Muscle of back (tissue), 13 donors: ENCODE measurements around the gene PARM1. TPM values are rescaled to one million over a fixed set of nuclear protein-coding genes. Genes with fewer than 3 reads are reported as not detected.
A peak's percentile ranks its signal among the peaks of the same experiment; 100 is the strongest.

Source experiments
- DNase-seq, 3 donors: peaks; one replicate each; pipeline versions ENCODE4 v3.0.0 to v3.0.0-alpha.2; 2013
- long read RNA-seq, 9 donors: transcript quantifications; one replicate each; lab custom pipeline, GENCODE V29; 2026
- polyA plus RNA-seq, 10 donors: library from polyadenylated mRNA; unstranded; fragments of 120-200 nt; gene quantifications; one replicate each; pipeline ENCODE4 v1.2.1, GENCODE V29; 2013; ENCODE audit not compliant: insufficient read length in 10 of 10

PARM1 gene, protein sequence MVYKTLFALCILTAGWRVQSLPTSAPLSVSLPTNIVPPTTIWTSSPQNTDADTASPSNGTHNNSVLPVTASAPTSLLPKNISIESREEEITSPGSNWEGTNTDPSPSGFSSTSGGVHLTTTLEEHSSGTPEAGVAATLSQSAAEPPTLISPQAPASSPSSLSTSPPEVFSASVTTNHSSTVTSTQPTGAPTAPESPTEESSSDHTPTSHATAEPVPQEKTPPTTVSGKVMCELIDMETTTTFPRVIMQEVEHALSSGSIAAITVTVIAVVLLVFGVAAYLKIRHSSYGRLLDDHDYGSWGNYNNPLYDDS
- polyA plus RNA-seq = 100 to 1,000 TPM in 1 of 10 donors, 10 to 100 TPM in 9; 58.3 to 108 (median 80.3) TPM
- long read RNA-seq, donor 1, full-length matches to known transcripts = 17 of 49 reads
- long read RNA-seq, donor 1, partial matches to known transcripts = 32 of 49 reads
- long read RNA-seq, donor 1, other reads (novel, unspliced or antisense) = 0 of 49 reads
- long read RNA-seq, donor 2, full-length matches to known transcripts = 25 of 41 reads
- long read RNA-seq, donor 2, partial matches to known transcripts = 16 of 41 reads
- long read RNA-seq, donor 2, other reads (novel, unspliced or antisense) = 0 of 41 reads
- long read RNA-seq, donor 3 = 0 reads
- long read RNA-seq, donor 4, full-length matches to known transcripts = 9 of 18 reads
- long read RNA-seq, donor 4, partial matches to known transcripts = 9 of 18 reads
- long read RNA-seq, donor 4, other reads (novel, unspliced or antisense) = 0 of 18 reads
- long read RNA-seq, donor 5, full-length matches to known transcripts = 19 of 58 reads
- long read RNA-seq, donor 5, partial matches to known transcripts = 39 of 58 reads
- long read RNA-seq, donor 5, other reads (novel, unspliced or antisense) = 0 of 58 reads
- long read RNA-seq, donor 6, full-length matches to known transcripts = 22 of 64 reads
- long read RNA-seq, donor 6, partial matches to known transcripts = 42 of 64 reads
- long read RNA-seq, donor 6, other reads (novel, unspliced or antisense) = 0 of 64 reads
- long read RNA-seq, donor 7, full-length matches to known transcripts = 12 of 41 reads
- long read RNA-seq, donor 7, partial matches to known transcripts = 29 of 41 reads
- long read RNA-seq, donor 7, other reads (novel, unspliced or antisense) = 0 of 41 reads
- long read RNA-seq, donor 8, full-length matches to known transcripts = 12 of 20 reads
- long read RNA-seq, donor 8, partial matches to known transcripts = 8 of 20 reads
- long read RNA-seq, donor 8, other reads (novel, unspliced or antisense) = 0 of 20 reads
- long read RNA-seq, donor 9, full-length matches to known transcripts = 2 of 16 reads
- long read RNA-seq, donor 9, partial matches to known transcripts = 14 of 16 reads
- long read RNA-seq, donor 9, other reads (novel, unspliced or antisense) = 0 of 16 reads

DNA sequence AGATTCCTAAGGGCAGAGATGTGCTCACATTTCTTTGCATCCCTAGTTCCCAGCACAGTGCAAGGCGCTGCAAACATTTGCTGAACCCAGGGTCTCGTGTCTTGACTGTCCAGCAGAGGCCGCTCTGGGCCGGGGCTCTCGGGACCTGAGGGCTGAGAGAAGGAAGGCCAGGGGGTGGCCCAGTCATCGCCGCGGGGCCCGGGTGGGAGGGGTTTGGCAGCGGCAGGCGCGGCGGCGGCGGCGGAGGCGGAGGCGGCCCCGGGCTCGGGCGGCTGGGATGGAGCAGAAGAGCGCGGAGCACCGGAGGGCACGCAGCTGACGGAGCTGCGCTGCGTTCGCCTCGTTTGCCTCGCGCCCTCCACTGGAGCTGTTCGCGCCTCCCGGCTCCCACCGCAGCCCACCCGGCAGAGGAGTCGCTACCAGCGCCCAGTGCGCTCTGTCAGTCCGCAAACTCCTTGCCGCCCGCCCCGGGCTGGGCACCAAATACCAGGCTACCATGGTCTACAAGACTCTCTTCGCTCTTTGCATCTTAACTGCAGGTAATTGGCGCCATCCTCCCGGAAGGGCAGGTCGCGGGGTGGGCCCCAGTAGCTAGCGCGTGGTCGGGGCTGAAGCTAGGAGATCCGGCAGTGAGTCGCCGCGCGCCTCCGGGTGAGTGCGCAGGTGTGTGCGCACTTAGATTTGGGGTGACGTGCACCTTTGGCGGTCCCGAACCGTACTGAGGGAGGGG lies at the start of gene PARM1:
Gene PARM1, plus strand, starts transcription at position 285 of the 730 bp plus-strand sequence. Its CDS starts 212 bp downstream, at position 497.
- peak; percentile 85 to 94 (median 90) for DNase-seq

DNA sequence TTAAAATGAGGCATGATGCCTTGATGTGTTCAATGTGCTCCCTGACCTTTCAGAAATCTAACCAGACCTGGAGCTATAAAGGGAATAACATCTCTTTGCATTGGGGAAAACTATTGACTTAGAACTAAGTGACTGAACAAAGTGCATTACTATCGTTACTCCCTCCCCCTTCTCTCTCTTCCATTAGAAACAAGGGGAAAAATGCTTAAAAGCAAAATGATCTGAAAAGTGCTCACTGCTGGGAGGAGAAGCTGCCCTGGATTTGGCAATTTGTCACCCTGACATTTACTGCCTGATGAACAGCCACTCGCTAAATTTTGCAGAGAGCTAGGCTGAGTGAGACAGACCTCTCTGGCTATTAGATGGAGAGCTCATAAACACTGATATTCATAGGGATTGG lies 48.6 kb upstream of the PARM1 start:
- DNase-seq = no peak

DNA sequence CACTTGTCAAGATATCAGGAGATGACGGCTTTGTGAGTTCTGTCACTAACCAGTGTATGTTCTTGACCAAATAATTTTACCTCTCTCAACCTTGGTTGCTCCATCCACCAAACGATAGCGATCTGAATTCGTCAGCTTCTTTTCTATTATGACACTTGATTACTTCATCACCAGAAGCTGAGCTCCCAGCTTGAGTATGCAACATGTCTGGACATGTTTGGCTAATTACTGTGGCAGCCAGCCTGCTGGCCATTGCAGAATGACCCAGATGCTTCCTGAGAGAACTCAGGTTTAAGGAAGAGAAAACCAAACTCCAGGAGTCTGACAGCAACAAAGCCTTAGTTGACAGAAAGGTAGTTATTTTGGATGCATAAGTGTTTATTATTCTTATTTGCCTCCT lies 46.4 kb upstream of the PARM1 start:
- no peak for DNase-seq

DNA sequence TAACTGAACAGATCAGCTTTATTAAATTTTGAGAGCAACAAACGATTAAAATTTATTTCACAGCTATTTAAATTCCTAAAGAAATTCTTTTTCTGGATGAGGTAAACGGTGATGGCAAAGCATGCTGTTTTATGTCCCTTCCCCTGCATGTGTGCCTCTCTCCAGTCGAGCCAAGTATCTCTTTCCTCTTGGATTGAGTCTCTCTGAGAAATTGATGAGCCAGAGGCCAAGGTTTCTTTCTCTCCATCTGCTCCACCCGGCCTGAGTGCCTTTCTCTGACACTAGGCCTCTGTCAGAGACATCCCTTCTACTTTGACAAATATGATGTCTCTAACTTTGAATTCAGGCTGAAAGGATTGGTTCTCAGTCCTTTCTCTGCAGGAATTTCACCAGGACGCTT lies 42.6 kb upstream of the PARM1 start:
- DNase-seq = peak in 1 of 3 donors; percentile 41

DNA sequence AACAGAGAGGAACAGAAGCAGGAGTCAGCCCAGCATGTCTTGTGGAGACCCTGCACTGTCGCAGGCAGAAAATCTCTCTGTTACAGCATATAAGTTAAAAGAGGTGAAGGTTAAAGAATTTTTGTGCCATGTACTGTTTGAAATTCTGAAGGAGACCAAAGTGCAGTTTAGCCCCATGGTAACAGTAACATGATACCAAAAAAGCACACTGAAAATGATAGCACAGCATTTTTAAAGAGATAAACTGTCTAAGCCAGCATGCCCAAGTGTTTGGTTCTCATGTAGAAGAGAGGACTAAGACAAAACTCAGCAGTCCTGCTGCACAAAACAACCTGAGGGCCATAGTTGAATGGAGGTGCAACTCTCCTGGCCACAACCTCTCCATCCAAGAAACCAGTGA lies 41.9 kb upstream of the PARM1 start:
- DNase-seq = no peak

DNA sequence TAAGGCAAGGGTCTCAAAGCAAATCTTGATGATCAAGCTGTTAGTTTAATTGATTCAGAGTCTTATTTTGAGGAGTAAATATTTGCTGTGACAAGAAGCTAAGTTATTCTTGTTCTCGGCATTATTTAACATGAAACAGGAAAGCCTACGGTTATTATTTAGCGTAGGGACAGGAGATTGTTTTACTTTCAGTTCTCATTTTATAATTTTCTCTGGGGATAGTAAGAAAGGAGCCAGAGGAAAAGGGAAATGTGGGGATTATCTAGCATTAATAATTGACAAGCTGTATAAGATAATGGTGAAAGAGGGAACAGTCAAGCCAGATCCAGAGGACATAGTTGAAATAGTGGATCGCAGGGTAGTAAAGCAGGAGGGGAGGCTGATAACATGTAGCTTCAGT lies 39.7 kb upstream of the PARM1 start:
- no peak for DNase-seq

DNA sequence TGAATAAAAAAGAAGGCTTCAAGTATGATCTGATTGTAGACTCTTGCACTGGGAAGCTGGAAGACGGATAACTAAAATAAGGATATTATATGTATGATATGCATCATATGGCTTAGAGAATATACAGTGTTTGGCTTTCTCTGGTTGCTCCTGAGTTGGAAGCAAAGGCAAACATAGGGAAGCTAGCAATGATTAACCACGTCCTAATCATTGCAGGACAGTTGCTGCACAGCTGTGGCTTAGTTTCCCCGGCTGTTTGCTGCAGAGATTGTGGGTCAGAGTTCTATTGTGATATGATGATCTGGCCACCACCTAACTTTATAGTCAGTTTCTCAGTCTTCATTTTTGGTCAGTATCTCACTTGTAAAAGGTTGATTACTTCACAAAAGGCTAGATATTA lies 36.3 kb upstream of the PARM1 start:
- DNase-seq = no peak

DNA sequence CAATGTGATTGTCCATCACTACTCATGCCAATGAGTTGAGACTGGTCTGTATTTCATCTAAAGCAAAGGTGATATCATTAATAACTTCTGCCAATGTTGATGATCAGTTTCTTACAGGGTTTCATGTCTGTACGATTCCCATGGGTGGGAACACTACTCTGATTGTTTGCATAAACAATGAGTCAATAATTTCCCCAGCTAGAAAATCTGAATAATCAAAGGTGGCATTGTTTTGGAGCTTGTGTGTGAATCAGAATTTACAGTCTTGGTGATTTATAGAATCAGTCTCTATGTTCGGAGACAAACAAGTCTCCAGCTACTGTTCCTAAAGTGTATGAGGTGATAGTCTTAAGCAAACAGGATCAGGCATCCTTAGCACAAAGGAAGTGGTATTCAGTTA lies 35.5 kb upstream of the PARM1 start:
- no peak for DNase-seq

DNA sequence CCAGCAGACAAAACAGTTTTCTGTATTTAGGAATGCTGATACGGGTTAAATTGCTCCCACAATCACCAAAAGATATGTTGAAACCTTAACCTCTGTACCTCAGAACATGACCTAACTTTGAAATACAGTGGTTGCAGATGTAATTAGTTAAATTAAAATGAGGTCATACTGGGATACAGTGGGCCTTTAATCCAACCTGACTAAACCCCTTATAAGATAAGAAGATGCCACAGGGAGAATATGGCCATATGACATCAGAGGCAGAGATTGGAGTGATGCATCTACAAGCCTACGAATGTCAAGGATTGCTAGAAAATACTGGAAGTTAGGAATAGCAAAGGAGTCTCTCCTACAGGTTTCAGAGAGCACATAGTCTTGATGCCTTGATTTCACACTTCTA lies 32.1 kb upstream of the PARM1 start:
- DNase-seq = no peak

DNA sequence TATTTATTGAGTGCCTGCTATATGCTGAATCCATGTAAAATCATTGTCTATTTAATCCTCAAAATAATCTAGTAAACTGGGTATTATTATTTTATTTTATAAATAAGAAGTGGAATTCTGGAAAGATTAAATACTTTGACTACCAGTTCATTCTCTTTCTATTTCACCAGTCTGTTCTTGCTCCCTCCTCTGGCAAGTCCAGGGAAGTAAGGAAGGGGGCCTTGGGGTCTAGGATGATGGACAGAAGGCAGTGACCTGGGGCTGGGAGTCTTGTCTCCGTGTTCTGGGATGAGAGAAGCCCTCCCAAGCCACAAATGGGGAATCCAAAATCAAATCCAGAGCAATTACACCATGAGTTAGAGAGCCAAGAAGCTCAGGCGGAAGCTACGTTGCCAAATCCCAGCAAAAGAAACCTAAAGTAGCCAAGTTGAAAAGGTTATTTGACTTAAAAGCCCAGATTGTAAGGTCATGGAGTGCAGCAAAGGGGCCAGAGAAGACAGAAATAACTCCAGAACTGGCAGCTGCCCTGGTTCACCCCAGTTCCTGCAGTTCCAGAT lies 28.3 kb upstream of the PARM1 start:
- DNase-seq = peak in 2 of 3 donors; percentile 16 to 58

DNA sequence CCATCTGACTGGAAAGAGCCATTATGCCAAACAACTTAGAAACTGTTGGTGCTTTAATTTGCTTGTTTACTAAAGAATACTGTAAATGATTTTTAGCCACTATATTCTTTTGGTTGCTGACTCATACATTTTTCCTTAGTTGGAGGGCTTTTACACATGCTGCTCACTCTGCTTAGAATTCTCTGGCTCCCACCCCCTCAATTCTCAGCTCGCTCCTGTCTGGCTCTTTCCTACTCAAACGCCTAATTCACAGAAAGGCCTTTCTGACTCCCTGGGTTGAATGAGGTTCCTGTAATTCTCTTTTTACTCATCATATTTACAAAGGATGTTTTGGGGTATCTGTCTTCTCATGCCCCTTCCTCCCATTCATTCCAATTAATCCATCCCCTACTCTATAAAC lies 26.1 kb upstream of the PARM1 start:
- DNase-seq = no peak

DNA sequence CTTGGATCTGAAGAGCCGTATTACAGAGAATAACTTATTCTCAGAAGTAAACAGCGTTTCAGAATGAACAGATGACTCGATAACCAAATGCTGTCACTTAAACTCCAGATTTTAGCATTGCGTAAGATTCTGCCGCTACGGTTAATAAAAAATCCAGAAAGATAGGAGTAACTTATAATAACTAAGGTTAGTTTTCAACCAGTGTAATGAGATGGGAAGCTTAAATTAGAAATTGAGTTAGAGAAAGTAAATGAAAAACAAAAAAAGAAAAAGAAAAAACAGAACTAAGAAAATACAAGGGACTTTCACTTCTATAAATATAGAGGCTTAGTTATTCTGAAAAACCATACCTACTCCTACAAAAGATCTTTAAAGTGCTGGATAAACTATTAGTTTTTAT lies 13.1 kb upstream of the PARM1 start:
- DNase-seq = no peak

DNA sequence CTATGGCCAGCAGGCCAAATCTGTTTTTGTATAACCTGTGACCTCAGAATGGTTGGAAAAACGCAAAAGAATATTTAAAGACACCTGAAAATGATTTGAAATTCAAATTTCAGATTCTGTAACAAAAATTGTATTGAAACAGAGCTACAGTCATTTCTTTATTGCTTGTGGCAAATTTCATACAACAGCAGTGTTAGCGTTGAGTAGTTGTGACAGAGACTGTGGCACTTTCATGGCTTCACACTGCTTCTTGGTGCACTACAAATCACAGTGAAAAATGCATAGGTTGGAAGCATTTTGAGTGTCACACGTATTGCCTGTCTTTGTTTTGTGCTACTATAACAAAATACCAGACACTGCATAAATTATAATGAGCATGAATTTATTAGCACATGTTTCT lies 12.2 kb upstream of the PARM1 start:
- DNase-seq = no peak

DNA sequence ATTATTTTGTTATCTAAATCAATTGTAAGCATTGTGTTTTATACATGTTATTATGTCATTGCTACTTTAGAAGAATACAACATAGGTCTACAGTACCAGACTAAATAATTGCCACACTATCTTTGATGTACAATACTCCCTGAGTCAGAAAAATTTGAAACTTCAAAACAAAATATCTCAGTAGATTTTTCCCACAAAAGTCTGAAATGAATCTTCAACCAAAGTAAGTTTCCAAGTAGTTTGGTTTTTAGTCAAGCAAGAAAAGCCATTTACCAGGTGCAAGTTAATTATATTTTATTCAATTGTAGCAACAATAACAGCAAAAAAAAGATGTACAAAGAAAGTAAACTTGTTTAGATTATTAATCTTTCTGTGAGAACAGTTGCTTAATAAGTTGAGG lies 11.4 kb upstream of the PARM1 start:
- DNase-seq = no peak

DNA sequence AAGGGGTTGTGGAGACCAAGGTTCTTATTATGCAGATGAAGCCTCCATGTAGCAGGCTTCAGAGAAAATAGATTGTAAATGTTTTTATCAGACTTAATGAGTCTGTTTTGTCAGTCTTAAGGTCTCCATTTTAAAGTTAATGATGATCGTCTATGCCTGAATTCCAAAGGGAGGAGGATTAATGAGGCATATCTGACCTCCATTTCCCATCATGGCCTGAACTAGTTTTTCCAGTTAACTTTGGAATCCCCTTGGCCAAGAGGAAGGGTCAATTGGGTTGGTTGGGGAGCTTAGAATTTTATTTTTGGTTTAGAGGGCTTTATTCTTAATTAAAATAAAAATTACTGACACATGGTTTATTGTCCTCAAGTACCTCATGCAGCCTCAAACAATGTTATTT lies 6.9 kb upstream of the PARM1 start:
- DNase-seq = no peak

DNA sequence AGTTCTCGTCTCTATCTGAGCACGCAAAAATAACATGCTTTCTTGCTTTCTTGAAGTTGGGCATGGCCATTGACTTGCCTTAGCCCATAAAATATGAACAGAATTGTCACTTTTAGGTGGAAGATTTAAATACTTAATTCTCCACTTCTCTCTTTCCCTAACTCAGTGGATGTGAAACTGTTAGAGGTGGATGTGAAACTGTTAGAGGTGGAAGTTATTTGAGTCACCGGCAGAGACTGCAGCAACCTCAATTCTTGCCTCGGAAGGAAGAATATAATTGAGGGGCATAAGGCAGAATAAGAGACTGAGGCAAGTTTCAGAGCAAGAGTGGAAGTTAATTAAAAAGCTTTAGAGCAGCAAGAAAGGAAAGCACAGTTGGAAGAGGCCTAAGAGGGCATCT lies 2.8 kb upstream of the PARM1 start:
- no peak for DNase-seq

DNA sequence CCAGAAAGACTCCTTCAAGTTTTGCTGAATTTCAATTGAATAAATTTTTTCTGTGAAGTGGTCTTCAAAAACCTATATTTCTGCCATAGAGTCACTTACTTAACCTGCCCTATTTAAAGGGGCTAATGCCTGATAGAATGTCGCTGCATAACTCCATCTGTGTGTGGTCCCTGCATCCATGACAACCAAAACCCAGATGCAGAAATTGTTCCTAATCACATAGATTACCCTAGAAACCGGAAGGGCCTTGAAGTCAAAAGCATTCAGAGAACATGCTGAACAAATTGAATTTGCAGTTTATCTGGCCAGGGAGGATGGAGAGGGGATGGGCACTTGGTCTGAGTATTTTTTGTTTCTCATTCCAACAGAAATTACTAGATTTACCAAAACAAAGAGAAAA lies 1.5 kb upstream of the PARM1 start:
- no peak for DNase-seq

DNA sequence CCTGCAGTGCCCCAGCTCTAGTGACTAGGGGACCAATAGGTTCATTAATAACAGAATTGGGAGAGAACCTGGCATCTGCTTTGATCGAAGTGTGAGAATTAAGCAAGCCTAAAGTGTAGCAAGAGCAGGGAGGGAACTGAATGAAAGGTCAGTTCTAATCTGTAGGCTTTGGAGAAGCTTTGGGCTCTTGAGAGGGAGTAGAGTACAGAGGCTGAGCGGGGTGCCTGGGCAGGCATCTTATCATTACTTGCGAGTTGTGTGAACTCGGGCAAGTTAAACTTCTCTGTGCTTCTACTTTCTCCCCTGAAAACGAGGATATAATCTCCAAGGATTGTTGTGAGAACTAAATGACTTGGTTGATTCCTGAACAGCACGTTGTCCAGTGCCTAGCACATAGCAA lies 906 bp upstream of the PARM1 start:
- DNase-seq = no peak

DNA sequence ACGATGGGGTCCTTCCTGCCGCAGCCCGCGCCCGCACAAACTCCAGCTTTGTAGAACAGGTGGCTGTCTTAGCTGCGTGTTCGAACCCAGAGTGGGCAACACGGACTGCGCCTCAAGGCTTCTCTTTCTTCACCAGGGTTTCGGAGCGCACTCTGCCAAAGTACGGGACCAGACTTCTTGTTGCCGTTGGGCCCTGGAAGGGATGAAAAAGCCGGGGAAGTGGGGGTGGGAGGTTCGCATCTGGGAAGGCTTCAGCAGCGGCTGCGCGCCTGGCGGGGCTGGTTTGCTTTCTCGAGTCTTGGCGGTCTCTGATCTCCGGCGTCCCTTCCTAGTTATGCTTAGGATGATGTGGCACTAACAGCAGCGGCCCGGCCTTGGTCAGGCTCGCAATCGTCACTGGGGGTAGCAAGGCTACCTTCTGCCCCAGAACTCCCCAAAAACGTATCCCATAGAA lies 673 bp downstream of the PARM1 start:
- peak in 2 of 3 donors; percentile 4 to 59 for DNase-seq

DNA sequence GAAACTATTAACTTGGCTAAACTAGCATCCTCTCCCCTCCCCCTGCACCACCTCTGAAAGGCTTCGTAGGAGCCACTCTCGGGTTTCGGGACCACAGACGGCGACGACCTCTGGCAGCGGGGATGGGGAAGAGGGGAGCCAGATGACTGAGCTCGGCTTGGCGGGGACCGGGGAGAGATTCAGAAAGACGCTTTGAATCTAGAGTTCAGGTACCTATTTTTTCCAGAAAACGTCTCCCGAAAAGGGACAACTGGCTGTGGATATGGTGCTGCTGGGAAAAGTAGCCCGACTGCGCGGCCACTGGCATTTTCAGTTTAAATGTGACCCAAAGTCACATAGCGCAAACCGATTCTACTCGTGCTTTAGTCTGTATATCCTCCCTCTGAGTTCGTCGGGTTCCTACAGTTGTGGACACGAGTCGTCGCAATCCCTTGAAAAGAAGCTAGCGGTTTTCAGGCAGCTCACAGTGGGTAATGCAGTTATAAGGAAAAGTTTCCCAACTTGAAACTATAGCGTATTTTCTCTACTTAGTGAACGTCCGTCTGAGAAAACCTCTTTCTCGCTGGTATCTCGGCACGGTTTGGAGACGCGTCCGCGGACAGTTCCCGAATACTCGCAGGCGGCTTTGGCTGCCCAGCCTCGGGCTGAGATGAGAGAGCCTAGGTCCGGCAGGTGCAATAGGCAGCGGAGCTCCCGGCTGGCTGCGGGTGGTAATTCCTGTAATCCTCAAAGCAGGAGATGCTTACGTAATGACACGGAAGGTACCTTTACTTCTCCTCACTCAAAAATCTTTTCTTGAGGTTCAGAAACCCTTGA lies 1.3 kb downstream of the PARM1 start:
- peak; percentile 43 to 73 (median 43) for DNase-seq
